Kidney tubule cell (primary cell): ENCODE results near the gene PLEKHG4B.
"Not testable (repeated sequence)": the region's sequence is repeated elsewhere in the genome, so short reads cannot be mapped to it uniquely, and the experiment has no call there.

ENCODE experiments used
- DNase-seq: peaks from one replicate; pipeline ENCODE4 v3.0.0-alpha.2; 2018; ENCODE audit warnings: low spot score

Gene PLEKHG4B

DNA sequence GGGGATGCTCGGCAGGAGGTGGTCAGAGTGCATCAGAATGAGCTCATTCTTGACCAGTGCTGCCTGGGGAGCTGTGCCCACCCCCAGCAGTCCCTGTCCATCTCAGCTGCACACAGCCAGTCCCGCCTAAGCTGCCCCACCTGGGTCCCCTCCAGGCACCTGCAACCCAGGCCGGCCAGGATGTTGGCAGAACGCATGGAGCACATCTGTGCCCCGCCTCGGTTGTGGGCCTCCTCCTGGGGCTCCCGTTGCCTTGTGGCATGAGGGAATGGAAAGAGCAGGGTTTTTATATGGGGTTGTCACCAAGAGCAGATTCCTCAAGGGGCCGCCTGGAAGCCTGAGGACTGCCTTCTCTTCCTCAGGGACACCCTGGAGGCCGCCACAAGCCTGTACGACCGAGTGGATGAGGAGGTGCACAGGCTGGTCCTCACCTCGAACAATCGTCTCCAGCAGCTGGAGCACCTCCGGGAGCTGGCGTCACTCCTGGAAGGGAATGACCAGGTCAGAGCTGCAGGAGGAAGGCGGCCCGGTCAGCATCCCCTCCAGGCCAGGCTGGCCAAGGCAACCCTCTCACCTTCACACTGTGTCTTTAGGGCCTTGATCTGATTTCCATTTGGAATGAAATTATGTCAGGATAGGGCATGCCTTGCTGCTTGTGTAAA lies 64.6 kb downstream of the PLEKHG4B start:
- no peak for DNase-seq

DNA sequence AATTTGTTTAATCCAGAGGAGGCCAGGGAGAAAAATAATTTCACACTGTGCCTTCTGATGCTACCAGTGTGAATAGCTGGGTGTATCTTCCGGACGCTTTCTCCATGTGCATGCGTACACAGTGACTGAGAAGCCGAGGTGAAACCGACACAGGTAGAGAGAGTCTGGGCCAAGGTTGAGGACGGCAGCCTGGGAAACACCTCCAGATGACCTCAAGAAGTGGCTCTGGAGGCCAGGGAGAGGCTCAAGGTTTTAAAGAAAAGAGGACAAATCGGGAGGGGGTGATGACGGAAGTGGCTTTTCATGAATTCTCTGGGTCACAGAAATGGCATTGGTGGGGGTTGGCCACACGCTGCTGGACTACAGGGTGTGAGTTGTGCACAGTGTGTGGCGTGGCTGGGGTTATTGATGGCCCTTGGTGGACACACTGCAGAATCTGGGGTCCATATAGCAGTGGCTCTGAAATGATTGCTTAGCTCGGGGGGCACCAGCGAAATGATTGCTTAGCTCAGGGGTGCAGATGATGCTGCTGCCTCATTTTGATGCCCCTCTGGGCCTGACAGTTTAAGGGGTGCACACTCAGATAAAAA lies 65.3 kb downstream of the PLEKHG4B start:
- no peak for DNase-seq

GRCh38 chr5:157801-158200 lies 65.8 kb downstream of the PLEKHG4B start:
- no peak for DNase-seq

GRCh38 chr5:158807-159447 lies 67.0 kb downstream of the PLEKHG4B start:
- DNase-seq, result no peak

- DNase-seq, result peak; percentile 15
Observed at GRCh38 chr5:159448-160172, 67.6 kb downstream of the PLEKHG4B start.

- no peak for DNase-seq
Observed at GRCh38 chr5:160173-160510, 68.2 kb downstream of the PLEKHG4B start.

- DNase-seq, result no peak
Observed at GRCh38 chr5:160921-161802, 69.2 kb downstream of the PLEKHG4B start.

GRCh38 chr5:161803-162110 lies 69.8 kb downstream of the PLEKHG4B start:
- no peak for DNase-seq

DNA sequence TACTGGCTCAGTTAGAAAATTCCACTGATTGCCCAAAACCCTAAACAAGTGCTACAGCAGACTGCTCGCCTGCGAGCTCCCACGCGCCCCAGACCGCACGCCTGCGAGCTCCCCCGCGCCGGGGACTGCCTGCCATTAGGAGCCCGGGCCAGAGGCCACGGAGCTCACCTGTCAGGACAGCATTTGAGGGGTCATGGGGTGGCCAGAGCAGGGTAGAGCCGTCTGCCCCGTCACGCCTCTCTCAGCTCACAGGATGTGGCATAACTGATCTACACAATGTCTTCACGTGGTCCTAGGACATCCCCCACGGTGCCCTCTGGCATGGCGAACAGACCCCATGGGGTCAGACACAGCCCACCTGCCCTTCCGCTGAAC lies 70.2 kb downstream of the PLEKHG4B start:
- no peak for DNase-seq

DNA sequence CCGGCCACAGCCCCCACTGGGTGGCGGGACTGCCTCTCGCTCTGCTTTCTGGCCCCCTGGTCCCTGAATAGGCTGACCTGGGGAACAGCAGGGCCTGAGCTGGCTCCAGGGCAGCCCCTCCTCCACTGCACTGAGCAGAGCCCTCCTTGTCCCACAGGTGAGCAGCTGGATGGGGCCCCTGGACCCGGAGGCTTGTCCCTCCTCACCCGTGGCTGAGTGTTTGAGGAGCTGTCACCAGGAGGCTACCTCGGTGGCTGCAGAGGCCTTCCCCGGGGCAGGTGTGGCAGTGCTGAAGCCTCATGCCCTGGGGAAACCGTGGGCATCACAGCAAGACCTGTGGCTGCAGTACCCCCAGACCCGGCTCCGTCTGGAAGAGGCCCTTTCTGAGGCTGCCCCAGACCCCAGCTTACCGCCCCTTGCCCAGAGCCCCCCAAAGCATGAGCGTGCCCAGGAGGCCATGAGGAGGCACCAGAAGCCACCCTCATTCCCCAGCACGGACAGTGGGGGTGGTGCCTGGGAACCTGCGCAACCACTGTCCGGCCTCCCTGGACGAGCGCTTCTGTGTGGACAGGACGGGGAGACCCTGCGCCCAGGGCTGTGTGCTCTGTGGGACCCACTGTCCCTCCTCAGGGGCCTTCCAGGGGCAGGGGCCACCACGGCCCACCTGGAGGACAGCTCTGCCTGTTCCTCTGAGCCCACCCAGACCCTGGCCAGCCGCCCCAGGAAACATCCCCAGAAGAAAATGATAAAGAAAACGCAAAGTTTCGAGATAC lies 70.8 kb downstream of the PLEKHG4B start:
- no peak for DNase-seq

DNA sequence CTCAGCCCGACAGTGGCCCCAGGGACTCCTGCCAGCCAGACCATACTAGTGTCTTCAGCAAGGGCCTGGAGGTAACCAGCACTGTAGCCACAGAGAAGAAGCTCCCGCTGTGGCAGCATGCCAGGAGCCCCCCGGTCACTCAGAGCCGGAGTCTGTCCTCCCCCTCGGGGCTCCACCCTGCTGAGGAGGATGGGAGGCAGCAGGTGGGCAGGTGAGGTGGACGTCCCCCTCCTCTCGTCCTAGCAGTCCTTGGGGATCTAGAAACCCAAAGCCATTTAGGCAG lies 71.3 kb downstream of the PLEKHG4B start:
- no peak for DNase-seq

GRCh38 chr5:163841-164240 lies 71.9 kb downstream of the PLEKHG4B start:
- DNase-seq, result no peak

- DNase-seq, result no peak
Observed at GRCh38 chr5:164244-164643, 72.3 kb downstream of the PLEKHG4B start.

GRCh38 chr5:164783-165182 lies 72.8 kb downstream of the PLEKHG4B start:
- DNase-seq, result not testable (repeated sequence)

DNA sequence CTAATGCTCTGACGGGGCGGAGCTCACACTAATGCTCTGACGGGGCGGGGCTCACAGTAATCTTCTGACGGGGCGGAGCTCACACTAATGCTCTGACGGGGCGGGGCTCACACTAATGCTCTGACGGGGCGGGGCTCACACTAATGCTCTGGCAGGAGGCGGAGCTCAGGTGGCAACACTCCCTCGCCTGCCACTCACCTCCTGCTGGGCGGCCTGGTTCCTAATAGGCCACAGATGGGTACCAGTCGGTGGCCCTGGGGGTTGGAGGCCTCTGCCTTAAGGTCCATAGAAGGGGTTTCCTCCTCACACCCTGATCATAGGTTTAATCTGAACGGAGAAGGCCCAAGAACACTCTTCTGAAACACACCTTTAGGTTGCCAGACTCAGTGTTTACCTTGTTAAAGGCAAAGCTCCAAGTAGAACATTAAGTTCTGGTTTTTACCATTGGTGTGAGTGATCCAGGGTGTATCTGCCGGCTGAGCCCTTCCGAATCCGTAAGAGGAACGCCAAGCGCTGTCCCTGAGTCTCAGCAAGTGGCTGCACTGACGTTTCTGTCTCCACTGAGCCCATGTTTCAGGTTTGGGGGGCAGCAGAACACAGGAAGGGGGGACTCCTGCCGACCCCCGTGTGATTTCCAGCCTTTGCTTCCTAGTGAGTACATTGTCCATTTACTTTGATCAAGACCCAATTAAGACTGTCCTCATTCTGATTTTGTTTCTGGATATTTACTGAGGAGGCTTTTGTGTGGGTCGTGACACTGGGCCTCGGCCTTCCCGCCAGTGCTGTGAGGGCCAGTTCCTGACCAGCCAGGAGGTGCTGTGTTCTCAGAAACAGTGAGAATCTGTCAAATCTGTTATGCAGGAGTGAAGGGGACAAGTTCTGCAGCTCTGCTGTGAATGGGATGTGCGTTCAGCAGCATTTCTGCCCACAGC lies 74.7 kb downstream of the PLEKHG4B start:
- DNase-seq, result no peak

DNA sequence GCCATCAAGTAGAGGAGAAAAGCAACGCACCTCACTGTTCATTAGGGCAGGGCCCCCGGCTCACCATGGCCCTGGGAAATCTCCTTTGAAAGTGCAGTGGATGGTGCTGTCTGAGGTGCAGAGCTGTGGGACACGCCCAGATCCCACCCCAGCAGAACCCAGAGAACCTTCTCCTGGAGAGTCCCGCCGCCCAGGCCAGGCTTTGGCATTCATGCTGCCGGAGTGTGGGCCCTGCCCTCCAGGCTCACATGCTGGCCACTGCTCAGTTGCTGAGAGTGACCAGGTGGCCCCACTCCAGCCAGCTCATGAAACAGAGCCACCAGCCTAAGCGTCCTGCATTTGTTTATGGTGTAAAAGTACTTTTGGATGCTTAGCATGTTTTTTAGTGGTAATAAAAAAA lies 75.5 kb downstream of the PLEKHG4B start:
- DNase-seq, result no peak

DNA sequence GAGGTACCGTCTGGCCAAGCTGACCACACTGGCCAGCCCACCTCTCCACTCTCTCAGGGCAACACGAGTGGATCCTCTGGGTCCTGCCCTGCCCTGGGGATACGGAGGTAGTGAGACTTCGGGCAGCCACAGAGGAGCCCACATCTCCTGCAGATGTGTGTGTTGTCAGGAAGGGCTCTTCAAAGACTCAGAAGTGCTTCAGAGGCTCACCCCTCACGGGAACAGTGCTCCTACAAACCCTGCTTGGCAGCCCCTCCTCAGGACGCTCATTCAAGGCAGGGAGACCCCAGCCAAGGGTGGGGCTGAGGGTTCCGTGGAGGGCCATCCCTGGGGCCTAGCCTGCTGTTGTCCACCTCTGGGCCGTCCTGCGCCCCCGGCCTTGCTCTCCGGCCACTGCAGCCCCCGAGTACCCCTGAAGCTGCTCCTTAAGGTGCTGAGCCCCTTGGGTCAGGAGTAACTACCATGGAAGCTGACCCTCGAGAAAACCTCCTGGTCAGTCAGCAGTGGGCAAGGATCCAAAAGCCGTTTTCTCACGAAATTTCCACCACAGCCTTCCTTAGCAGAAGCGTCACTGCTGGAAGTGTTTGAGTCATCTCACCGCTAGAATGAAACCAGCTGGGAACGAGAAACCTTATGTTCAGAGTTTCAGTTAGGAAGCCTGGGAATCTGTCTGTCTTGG lies 76.2 kb downstream of the PLEKHG4B start:
- DNase-seq, result peak; percentile 90

DNA sequence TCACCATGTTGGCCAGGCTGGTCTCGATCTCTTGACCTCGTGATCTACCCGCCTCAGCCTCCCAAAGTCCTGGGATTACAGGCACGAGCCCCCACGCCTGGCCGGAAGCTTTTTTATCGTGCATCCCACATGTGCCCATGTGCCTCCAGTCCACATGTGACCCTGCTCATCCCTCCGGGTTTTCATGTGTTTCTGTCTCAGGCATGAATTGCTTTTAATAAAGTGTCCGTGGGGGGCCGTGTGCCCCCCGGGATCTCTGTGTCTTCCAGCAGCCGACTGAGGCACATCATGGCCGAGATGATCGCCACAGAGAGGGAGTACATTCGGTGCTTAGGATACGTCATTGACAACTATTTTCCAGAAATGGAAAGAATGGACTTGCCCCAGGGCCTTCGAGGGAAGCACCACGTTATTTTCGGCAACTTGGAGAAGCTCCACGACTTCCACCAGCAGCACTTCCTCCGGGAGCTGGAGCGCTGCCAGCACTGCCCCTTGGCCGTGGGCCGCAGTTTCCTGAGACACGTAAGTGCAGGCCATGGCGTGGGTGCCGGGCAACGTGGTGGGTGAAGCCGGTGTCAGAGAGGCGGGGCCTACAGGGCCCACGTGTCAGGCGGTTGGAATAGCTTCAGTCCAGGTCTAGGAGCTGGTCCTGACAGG lies 77.2 kb downstream of the PLEKHG4B start:
- no peak for DNase-seq

- no peak for DNase-seq
Observed at GRCh38 chr5:169728-170094, 77.7 kb downstream of the PLEKHG4B start.
